ENCODE results near the gene HJURP.
A peak's percentile ranks its signal among the peaks of the same experiment; 100 is the strongest.

HJURP gene

DNA sequence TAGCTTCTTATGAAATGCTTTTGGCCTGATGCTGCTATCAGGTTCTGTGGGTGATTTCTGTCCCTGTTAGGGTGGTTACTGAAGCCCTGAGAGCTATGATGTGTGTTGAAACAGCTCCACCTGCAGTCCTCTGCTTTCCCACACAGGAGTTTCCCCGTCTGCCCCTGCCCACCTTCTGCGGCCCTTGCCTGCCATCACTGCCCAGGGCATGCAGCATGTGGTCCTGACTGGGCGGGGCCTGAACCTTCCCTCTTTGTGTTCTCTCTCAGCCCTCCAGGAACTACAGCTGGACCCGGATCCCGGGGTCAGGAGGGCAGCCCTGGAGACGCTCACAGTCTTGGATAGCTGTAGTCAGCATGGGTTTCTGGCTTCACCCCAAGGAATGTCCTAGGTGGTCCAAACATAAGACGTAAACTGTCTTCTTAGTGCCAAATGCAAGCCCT is 21.4 kb downstream of the HJURP start (continued):
- TF ChIP-seq TSHZ2 (CRISPR knock-in tag; IDR thresholded peaks at IDR 0.05) = no peak
- TF ChIP-seq ARNTL (CRISPR knock-in tag; IDR thresholded peaks at IDR 0.05; ENCODE audit: borderline replicate concordance, low read depth) = no peak
- no peak for TF ChIP-seq ZNF8 (CRISPR knock-in tag; IDR thresholded peaks at IDR 0.05)
- no peak for TF ChIP-seq POU6F1 (CRISPR knock-in tag; IDR thresholded peaks at IDR 0.05; ENCODE audit: borderline replicate concordance, low read depth)
- no peak for TF ChIP-seq TOX (CRISPR knock-in tag; IDR thresholded peaks at IDR 0.05; ENCODE audit: borderline replicate concordance)
- TF ChIP-seq, protein P1, sequence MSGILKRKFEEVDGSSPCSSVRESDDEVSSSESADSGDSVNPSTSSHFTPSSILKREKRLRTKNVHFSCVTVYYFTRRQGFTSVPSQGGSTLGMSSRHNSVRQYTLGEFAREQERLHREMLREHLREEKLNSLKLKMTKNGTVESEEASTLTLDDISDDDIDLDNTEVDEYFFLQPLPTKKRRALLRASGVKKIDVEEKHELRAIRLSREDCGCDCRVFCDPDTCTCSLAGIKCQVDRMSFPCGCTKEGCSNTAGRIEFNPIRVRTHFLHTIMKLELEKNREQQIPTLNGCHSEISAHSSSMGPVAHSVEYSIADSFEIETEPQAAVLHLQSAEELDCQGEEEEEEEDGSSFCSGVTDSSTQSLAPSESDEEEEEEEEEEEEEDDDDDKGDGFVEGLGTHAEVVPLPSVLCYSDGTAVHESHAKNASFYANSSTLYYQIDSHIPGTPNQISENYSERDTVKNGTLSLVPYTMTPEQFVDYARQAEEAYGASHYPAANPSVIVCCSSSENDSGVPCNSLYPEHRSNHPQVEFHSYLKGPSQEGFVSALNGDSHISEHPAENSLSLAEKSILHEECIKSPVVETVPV (CRISPR knock-in tag; IDR thresholded peaks at IDR 0.05) = no peak

- no peak for TF ChIP-seq POU6F1 (CRISPR knock-in tag; IDR thresholded peaks at IDR 0.05; ENCODE audit: borderline replicate concordance, low read depth)
- no peak for TF ChIP-seq ZNF565 (CRISPR knock-in tag; conservative IDR thresholded peaks at IDR 0.05; ENCODE audit: low read depth)
- TF ChIP-seq, protein P2, sequence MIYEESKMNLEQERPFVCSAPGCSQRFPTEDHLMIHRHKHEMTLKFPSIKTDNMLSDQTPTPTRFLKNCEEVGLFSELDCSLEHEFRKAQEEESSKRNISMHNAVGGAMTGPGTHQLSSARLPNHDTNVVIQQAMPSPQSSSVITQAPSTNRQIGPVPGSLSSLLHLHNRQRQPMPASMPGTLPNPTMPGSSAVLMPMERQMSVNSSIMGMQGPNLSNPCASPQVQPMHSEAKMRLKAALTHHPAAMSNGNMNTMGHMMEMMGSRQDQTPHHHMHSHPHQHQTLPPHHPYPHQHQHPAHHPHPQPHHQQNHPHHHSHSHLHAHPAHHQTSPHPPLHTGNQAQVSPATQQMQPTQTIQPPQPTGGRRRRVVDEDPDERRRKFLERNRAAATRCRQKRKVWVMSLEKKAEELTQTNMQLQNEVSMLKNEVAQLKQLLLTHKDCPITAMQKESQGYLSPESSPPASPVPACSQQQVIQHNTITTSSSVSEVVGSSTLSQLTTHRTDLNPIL (CRISPR knock-in tag; IDR thresholded peaks at IDR 0.05; ENCODE audit: low read depth) = no peak
- TF ChIP-seq CSDC2 (CRISPR knock-in tag; IDR thresholded peaks at IDR 0.05) = no peak
- TF ChIP-seq TCF4 (CRISPR knock-in tag; IDR thresholded peaks at IDR 0.05; ENCODE audit: borderline replicate concordance) = no peak
- TF ChIP-seq RARB (CRISPR knock-in tag; IDR thresholded peaks at IDR 0.05) = no peak
- TF ChIP-seq ZC3H10 (CRISPR knock-in tag; IDR thresholded peaks at IDR 0.05) = no peak
- no peak for TF ChIP-seq ARNTL (CRISPR knock-in tag; IDR thresholded peaks at IDR 0.05; ENCODE audit: borderline replicate concordance, low read depth)
- no peak for TF ChIP-seq ZFP30 (CRISPR knock-in tag; IDR thresholded peaks at IDR 0.05)
- no peak for TF ChIP-seq ZNF8 (CRISPR knock-in tag; IDR thresholded peaks at IDR 0.05)
- peak; percentile 19 for ATAC-seq
These were observed 21.9 kb downstream of the HJURP start for GRCh38 chr2:233832414-233832813.

DNA sequence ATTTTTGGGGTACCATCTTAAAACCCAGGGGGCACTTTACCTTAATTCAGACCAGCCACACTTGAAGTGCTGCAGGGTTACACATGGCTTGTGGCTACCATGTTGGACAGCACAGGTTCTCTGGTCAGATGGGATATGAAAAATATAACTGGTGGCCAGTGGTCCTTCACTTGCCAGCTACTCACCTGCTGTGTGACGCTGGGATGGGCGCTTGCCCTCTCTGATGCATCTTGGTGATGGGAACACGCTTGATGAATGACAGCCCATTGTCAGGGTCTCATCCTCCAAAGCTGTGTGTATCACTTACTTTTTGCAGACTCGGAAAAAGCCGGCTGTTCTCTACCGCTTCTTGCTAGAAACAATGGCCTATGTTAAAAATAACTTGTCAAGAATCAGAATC is 22.5 kb downstream of the HJURP start:
- no peak for ATAC-seq
- TF ChIP-seq POU6F1 (CRISPR knock-in tag; IDR thresholded peaks at IDR 0.05; ENCODE audit: borderline replicate concordance, low read depth) = no peak
- TF ChIP-seq, protein P2 (CRISPR knock-in tag; IDR thresholded peaks at IDR 0.05; ENCODE audit: low read depth) = no peak
- TF ChIP-seq TCF4 (CRISPR knock-in tag; IDR thresholded peaks at IDR 0.05; ENCODE audit: borderline replicate concordance) = no peak
- no peak for TF ChIP-seq ZFP3 (CRISPR knock-in tag; IDR thresholded peaks at IDR 0.05)
- TF ChIP-seq ARNTL (CRISPR knock-in tag; IDR thresholded peaks at IDR 0.05; ENCODE audit: borderline replicate concordance, low read depth) = no peak
- no peak for TF ChIP-seq GLIS3 (CRISPR knock-in tag; IDR thresholded peaks at IDR 0.05)
- TF ChIP-seq, protein P3, sequence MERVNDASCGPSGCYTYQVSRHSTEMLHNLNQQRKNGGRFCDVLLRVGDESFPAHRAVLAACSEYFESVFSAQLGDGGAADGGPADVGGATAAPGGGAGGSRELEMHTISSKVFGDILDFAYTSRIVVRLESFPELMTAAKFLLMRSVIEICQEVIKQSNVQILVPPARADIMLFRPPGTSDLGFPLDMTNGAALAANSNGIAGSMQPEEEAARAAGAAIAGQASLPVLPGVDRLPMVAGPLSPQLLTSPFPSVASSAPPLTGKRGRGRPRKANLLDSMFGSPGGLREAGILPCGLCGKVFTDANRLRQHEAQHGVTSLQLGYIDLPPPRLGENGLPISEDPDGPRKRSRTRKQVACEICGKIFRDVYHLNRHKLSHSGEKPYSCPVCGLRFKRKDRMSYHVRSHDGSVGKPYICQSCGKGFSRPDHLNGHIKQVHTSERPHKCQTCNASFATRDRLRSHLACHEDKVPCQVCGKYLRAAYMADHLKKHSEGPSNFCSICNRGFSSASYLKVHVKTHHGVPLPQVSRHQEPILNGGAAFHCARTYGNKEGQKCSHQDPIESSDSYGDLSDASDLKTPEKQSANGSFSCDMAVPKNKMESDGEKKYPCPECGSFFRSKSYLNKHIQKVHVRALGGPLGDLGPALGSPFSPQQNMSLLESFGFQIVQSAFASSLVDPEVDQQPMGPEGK (CRISPR knock-in tag; IDR thresholded peaks at IDR 0.05; ENCODE audit: borderline replicate concordance) = no peak
- TF ChIP-seq, protein P1 (CRISPR knock-in tag; IDR thresholded peaks at IDR 0.05) = no peak
- no peak for TF ChIP-seq ISL1 (CRISPR knock-in tag; IDR thresholded peaks at IDR 0.05)
- no peak for TF ChIP-seq ZNF565 (CRISPR knock-in tag; conservative IDR thresholded peaks at IDR 0.05; ENCODE audit: low read depth)
- no peak for TF ChIP-seq ZC3H10 (CRISPR knock-in tag; IDR thresholded peaks at IDR 0.05)
- TF ChIP-seq ZFP30 (CRISPR knock-in tag; IDR thresholded peaks at IDR 0.05) = no peak

All from SK-N-SH treated with all-trans-retinoic acid at 6 μM for 48 hours (cell line).